Hepatocyte (in vitro differentiated cells): ENCODE data around the gene PCDHGB3.

Experiments used
- CTCF ChIP-seq: fragments of 200-600 bp; sonication (generic); IDR thresholded peaks from 2 replicates; pipeline ENCODE4 v1.5.1; 2016; ENCODE audit warnings: antibody characterized with exemption, mild to moderate bottlenecking; ENCODE audit not compliant: poor library complexity
- EZH2phosphoT487 ChIP-seq: fragments of 200-600 bp; sonication (generic); IDR thresholded peaks from one replicate; pipeline ENCODE4 v1.6.1; 2018; ENCODE audit warnings: antibody characterized with exemption, mild to moderate bottlenecking, low read depth, moderate library complexity; ENCODE audit not compliant: unreplicated experiment, severe bottlenecking

GRCh38 chr5:141393267-141393666 lies 23.2 kb downstream of the PCDHGB3 start:
- TF ChIP-seq EZH2phosphoT487 (no peak), CTCF (no peak)
